ENCODE measurements around the gene HIPK3.

Gene HIPK3

GRCh38 chr11:33320016-33320813 is 63.0 kb downstream of the HIPK3 start:
- no peak overlapping the region for H3K4me3 ChIP-seq (ENCODE audit: low read depth, low read length)
- no peak for DNase-seq (ENCODE audit: low read depth)
- no peak for TF ChIP-seq CTCF (IDR thresholded peaks at IDR 0.05; ENCODE audit: low read depth, low read length, missing control alignments)

GRCh38 chr11:33320814-33321330 is 63.7 kb downstream of the HIPK3 start:
- H3K4me3 ChIP-seq (ENCODE audit: low read depth, low read length), result no peak overlapping the region
- no peak for TF ChIP-seq CTCF (IDR thresholded peaks at IDR 0.05; ENCODE audit: low read depth, low read length, missing control alignments)
- no peak for DNase-seq (ENCODE audit: low read depth)

- H3K4me3 ChIP-seq (ENCODE audit: low read depth, low read length), result no peak overlapping the region
- no peak for TF ChIP-seq CTCF (IDR thresholded peaks at IDR 0.05; ENCODE audit: low read depth, low read length, missing control alignments)
- DNase-seq (ENCODE audit: low read depth), result no peak
Observed at GRCh38 chr11:33321422-33321821, 64.2 kb downstream of the HIPK3 start.

GRCh38 chr11:33323421-33323820 is 66.2 kb downstream of the HIPK3 start:
- DNase-seq (ENCODE audit: low read depth), result no peak
- no peak for TF ChIP-seq CTCF (IDR thresholded peaks at IDR 0.05; ENCODE audit: low read depth, low read length, missing control alignments)
- H3K4me3 ChIP-seq (ENCODE audit: low read depth, low read length), result no peak overlapping the region

GRCh38 chr11:33324302-33324985 is 67.3 kb downstream of the HIPK3 start:
- TF ChIP-seq CTCF (IDR thresholded peaks at IDR 0.05; ENCODE audit: low read depth, low read length, missing control alignments), result no peak
- H3K4me3 ChIP-seq (ENCODE audit: low read depth, low read length), result no peak overlapping the region
- no peak for DNase-seq (ENCODE audit: low read depth)

- no peak for TF ChIP-seq CTCF (IDR thresholded peaks at IDR 0.05; ENCODE audit: low read depth, low read length, missing control alignments)
- no peak overlapping the region for H3K4me3 ChIP-seq (ENCODE audit: low read depth, low read length)
- no peak for DNase-seq (ENCODE audit: low read depth)
Observed at GRCh38 chr11:33325451-33325850, 68.3 kb downstream of the HIPK3 start.

Data from GM12864 (cell line).